Femur (tissue), 1 donor: ENCODE measurements around the gene NVL.
"Not testable (repeated sequence)": the region's sequence is repeated elsewhere in the genome, so short reads cannot be mapped to it uniquely, and the experiment has no call there.

Source experiments
- DNase-seq: peaks from one replicate; pipeline ENCODE4 v3.0.0-alpha.2; 2017

The NVL gene

DNA sequence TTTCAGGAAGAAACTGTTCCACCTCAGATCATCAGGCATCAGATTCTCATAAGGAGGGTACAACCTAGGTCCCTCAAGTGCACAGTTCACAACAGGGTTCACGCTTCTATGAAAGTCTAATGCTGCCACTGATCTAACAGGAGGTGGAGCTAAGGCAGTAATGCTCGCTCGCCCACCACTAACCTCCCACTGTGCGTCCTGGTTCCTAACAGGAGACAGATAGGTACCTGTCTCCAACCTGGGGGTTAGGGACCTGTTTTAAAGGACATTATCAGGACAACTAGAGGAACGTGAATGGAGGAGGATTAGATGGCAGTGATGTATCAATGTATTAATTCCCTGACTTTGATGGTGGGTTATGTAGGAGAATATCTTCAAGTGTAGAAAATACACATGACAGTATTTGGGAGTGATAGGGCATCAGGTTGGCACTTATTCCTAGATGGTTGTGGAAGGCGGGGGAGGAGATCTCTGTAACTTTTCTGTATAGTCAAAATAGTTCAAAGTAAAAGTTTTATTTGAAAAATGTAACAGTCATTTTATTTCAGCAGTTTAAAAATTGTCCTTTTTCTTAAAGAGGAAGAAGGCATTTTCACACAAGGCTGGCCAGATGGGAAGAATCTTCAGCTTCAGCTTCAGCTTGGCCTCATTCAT lies 103.0 kb downstream of the NVL start:
- DNase-seq = no peak

DNA sequence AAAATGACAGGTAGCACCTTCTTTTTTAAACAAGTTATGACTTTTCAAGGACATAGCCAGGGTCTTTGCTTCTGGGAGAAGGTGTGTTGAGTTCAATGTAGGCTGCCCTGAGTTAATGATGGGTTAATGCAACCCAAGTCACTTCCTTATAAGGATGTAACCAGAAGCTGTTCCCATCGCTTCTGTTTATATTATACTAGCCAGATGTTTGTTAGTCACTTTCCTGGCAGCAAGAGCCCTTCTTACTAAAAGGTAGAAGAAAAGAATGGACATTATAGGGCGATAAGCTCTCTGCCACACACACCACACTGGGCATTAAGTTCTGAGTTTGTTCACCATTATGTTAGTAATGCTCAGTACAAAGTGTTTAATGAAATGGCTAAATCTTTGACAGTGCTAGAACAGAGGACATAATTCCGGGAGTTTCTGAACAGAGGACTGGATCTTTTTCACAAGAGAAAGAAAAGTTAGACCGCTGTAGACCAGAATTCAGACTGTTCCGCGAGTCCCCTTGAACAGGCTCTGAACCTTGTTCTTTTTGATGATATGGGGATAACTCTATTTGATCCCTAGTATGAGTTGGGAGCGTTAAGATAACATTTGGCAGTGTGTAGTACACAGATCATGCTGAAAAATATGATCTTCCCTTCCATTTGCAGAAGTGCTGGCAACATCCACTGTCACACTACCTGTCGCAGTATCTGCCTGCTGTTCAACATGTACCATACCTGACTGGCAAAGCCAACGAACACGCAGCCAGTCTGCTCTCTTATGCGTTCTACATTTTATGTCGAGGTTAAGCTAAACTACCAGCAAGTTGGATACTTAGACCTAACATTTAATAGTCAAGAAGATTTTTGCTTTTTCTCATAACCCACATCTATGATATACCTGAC lies 105.9 kb downstream of the NVL start:
- DNase-seq = no peak

DNA sequence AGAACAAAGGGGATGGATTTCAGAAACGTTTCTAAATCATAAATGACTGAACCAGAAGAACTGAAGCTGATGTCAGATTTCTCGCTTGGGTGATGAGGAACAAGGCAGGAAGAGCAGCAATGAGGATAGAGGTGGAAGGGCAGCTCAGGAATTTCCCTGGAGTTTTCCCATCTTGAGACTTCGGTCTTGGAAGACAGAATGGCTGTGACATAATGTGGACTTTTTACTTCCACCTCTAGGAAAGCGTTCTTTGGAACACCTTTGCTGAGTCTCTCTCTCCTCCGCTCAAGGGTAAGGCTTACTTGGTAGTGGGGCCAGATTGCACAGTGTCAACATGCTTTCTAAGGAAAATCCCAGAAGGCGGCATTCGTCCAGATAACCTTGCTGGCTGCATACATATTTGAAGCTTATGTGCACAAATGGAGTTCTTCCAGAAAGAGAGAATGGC lies 110.3 kb downstream of the NVL start:
- DNase-seq = no peak

DNA sequence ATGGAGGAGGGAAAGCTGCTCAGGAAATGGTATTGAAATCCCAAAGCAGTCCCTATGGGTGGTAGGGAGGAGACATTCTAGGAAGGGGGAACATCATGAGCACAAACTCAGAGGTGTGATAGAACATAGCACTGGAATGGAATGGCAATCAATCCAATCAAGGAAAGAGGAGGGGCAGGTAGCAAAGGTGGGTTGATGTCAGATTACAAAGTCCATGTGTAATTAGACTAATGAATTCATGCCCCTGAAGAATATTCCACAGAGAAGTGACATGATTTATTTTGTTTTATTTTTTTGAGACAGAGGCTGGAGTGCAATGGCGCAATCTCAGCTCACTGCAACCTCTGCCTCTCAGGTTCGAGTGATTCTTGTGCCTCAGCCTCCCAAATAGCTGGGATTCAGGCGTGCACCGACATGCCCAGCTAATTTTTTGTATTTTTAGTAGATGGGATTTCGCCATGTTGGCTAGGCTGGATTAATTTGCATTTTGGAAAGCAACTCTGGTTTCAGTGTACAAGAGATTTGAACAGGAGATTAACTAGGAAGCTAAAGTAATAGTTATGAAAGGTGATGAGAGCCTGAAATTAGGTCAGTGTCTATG lies 110.9 kb downstream of the NVL start:
- no peak for DNase-seq

DNA sequence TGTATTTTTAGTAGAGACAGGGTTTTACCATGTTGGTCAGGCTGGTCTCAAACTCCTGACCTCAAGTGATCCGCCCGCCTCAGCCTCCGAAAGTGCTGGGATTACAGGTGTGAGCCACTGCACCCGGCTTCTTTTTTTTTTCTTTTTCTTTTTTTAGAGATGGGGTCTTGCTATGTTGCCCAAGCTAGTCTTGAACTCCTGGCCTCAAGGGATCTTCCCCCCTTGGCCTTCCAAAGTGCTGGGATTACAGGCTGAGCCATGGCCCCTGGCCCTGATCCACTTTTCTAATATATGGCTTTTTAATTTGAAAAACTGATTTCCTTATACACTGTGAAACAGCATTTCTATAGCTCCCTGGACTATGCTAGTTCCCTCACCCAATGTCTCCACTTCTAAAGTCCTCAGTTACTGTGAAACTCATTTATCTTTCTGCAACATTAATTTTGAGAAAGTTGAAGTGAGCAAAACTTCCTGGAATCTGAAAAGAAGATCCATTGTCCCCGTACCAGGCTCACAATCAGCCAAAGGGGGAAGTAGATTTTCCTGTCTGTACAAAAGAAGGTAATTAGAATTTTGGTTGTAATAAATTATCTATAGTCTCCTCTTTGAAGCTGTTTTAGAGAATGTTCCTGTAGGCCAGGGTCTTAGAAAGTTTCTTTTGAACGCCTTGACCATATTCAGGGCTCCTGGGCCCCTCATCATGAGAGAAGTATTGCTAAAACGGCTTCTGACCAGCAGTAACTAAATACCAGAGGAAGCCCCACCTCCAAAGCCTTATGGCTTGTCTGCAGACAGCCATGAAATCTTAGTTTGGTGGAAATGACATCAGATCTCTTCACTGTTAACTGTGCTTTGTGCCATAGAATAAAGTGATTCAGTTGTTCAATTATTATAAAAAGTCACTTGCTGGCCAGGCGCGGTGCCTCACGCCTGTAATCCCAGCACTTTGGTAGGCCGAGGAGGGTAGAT lies 112.0 kb downstream of the NVL start:
- DNase-seq = no peak

DNA sequence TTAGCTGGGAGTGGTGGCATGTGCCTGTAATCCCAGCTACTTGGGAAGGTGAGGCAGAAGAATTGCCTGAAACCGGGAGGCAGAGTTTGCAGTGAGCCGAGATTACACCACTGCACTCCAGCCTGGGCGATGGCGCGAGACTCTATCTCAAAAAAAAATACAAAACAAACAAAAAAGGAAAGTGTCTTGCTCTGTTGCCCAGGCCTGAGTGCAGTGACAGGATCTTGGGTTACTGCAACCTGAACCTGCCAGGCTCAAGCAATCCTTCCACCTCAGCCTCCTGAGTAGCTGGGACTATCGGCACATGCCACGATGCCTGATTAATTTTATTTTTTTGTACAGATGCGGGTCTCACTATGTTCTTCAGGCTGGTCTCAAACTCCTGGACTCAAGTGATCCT lies 113.6 kb downstream of the NVL start:
- DNase-seq = no peak

DNA sequence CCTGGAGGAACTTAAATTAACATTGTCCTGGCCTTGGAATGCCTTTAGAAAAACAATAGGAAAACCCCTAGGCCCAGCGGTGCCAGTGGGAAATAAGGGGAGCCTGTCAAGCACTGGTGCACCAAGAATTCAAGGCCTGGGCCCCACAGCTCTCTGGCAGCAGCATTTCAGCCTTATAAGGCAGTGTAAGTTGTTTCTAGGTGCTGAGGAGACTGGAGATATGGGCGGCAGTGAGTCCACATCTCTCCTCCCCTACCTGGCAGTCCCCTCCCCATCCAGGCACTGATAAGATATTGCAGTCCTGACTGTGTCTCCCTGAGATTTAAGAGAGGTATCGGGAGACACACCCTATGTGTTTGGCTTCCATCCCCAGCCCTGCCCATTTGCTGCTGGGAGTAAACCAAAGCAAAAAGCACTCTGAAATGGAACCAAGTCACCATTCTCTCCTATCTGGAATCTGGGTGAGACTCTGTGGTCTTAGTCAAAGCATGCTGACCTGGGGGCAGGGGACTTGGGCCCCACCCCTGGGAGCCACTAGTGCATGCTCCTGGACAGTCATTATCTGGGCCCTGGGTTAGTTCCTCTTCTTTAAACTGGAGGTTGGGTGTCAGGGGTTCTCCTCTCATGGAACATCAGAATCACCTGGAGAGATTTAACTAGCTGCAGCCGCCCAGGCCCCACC lies 116.4 kb downstream of the NVL start:
- DNase-seq = no peak

DNA sequence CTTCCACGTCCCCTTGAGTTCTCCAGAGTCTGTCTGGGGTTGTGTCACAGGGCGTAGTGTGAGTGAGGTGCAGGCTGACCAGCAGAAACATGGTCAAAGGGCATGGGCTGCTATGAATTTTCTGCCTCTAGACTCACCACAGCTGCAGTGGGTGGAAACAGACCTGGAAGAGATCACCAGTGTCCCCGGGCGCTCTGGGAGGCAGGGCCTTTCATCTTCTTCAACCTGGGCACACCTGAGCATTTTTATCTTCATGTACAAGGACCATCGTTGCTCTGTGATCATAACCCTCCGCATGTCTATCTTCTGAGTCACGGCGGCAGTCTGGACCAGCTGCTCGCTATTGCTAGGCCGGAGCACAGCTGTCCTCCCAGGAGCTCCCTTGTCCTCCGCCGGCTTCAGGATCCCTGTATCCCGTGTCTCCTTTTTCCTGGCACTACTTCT lies 117.3 kb downstream of the NVL start:
- DNase-seq = peak; percentile 55

DNA sequence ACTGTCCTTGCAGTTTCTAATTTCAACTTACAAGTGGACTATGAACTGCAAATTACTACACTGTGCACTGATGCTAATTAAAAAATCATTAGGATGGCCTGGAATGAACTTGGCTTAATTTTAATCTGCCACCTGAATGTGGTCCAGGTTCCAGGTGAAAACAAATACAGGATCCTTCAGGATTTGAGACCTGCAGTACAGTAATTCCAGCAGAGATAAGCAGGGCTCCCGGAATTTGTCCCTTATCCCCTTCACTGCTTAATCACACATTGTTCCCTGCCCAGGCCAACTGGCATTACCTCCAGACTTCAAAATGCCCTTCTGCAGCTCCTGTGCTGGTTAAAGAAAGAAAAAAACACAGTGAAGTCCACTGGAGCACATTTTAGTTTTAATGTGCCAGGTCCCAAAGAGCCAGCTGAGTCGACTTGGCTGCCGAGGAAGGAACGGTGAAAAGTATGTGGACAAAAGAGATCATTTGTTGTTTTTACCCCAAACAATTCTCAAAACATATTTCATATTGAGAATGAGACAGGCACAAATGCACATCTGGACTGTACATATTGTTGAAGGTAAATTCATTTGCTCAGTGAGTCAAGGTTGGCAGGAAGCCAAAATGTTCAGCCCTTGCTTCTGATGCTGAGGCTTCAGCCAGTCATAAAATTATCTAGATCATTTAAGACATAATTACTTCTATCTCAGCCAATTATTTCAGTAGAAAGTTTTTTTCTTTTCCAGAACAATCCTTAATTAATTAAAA lies 118.6 kb downstream of the NVL start:
- DNase-seq = no peak

DNA sequence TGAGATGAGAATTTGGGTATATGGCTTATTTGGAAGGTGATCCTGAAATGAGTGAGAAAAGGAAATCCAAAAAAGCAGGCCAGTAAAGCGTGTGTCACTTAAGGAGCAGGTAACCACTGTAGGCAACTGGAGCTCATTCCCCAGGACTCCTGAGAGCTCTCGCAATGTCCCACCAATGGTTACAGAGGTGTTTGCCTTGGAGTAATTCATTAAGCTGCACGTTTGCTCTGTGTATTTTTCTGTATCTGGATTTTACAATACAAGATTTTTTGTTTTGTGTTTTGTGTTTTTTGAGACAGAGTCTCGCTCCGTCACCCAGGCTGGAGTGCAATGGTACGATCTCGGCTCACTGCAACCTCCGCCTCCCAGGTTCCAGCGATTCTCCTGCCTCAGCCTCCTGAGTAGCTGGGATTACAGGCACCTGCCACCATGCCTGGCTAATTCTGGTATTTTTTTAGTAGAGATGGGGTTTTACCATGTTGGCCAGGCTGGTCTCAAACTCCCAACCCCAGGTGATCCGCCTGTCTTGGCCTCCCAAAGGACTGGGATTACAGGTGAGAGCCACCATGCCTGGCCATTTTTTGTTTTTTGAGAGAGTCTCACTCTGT lies 123.9 kb downstream of the NVL start:
- not testable (repeated sequence) for DNase-seq

DNA sequence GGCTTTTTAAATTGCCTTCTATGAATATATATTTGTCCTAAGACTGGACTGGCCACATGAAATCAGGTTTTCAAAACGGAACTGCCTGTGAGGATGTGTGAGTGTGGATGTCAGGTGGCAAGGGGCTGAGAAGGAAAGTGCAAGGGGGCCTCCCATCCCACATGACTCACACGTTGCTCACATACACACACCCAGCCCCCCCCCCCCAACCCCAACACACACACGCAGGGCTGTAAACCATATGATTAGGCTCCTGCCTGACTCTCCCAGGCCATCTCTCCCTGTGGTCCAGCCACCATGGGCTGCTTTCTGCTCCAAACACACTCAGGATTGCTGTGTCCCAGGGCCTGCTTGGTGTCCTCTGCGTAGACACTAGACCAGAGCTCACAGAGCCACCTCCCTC lies 124.5 kb downstream of the NVL start:
- peak; percentile 34 for DNase-seq

DNA sequence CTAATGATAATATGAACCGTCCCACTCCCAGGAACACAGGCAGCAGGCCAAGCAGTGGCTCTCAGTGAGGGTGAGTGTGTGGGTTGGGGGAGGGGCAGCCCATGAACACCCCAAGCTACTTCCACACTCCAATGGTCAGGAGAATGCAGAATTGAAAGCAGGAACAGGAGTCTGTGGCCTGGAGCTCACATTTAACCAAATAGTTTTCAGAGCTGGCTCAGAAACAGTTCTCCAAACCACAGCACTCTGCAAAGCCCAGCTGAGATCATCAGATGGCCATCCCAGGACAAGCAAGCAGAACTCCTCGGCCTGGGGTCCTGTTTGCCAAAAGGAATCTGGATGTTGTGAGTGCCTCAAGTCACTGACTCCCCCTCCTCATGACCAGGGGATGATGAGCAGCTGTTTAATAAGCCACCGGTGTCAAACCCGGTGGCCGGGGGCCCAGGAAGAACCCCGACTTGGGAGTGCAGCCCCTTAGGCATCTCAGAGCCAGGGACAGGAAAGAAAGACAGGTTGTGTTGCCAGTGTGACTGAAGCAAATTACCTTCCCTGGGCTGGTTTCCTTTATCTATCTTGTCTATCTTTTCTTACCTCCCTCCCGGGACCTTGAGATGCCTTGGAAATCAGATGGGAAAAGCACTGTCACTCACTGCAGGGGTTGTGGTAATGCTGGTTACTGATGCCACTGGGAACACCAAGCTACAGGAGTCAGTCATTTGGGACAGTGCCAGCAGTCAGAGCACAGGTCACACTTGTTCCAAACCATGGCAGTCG lies 126.5 kb downstream of the NVL start:
- DNase-seq = peak; percentile 64

DNA sequence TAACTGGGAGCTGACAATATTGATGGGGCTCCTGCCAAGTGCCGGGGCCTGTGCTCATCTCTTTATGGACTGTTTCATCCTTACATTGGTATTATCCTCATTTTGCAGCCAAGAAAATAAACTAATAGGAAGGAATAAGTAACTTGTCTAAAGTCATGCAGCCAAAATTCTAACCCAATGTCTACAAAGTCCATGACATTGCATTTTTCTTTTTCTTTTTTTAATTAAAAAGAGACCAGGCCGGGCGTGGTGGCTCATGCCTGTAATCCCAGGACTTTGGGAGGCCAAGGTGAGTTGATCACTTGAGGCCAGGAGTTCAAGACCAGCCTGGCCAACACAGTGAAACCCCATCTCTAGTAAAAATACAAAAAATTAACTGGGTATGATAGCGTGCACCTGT lies 128.1 kb downstream of the NVL start:
- no peak for DNase-seq

DNA sequence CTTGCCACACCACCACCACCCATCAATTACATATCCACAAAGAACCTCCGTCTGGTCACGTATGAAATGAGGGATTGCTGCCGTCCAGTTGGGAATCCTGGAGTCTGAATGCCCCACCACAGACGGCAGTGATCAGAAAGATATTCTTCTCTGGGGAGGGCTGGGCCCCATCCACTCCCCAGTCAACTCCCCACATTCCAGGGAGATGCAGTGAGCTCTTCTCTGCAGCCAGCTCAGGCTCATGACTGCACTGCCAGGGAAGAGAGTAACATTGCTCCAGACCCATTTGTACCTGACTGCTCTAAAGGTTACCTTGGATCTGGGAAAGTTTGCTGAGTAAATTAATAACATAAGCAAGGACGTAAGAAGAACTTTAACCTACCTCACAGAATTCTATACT lies 128.6 kb downstream of the NVL start:
- DNase-seq = no peak

DNA sequence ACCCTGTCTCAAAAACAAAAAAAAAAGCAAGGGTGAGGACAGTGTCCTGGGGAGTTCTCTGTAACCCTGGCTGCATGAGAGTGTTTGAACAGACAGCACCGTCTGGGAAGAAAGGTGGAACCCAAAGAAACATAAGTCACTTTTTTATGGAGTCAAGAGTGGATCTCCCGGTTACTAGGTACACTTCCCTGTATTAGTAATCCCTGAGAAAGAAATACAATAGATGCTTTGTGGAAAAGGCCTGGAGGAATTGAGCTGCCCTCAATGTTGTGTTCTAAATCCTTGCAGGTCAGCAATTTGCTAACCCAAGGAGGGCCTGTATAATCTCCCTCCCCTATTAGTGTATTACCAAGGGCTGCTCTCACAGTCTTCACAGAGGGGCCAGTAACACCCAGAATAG lies 130.3 kb downstream of the NVL start:
- no peak for DNase-seq

DNA sequence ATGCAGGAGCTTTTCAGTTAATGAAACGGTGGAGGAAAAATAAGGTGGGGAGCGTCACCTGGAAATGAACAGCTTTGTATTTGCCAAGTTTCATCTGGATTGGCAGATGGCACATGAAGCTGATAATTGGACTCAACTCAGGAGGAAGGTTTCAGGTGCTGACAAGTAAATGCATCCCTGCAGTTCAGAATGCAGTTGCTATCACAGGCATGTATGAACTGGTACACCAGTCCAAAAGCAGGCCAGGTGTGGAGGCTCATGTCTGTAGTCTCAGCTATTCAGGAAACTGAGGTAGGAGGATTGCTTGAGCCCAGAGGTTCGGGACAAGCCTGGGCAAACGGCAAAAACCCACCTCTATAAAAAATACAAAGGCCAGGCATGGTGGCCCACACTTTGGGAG lies 131.4 kb downstream of the NVL start:
- DNase-seq = no peak

DNA sequence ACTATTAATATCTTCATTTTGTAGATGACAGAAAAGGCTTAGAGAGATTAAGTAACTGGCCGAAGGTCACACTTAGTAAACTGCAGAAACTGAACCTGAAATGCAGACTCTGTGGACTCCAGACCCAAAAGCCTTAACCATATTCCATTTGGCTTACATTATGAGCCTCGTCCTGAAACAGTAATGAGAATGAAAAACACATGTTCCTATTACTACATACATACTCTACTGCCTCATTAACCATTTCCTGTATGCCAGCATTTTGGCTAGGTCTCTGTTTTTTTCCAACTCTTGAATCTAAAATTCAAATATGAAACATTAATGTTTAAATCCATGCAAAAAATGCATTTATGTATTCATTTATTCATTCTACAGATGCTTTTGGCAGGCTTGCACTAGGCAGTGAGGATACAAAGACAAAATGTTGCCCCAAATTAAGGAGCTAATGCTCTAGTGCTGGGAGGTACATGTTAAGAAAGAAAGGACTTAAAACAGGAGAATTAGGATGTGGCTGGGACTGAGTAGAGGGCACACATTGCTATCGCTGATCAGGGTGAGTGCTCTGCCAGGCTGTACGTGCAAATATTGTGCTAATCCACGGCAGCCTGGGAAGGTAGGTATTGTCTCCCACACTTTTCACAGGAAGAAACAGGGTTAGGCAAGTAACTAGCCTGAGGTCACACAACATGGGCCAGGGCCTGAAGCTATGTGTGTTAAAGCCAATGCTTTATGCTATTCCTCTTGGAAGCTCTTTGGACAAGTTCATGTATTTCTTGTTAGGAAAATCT lies 133.0 kb downstream of the NVL start:
- DNase-seq = no peak

DNA sequence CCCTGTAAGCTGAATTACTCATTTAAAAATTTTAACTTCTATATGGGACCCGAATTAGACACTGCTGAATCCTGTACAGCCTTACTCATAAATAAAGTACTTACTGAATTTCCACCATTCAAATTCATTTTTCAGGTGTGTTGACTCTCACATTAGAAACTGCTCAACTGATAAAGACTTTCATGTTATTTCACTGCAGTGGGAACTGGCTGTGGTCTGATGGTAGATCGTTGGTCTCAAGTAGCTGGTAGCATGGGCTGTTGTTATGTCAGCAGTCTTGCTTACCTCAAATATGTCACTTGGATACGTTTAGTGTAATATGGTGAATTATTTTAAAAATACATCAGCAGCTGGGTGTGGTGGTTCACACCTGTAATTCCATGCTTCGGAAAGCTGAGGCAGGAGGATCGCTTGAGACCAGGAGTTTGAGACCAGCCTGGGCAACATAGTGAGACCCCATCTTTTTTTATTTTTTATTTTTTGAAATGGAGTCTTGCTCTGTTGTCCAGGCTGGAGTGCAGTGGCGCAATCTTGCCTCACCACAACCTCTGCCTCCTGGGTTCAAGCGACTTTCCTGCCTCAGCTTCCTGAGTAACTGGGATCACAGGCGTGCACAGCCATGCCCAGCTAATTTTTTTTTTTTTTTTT lies 136.5 kb downstream of the NVL start:
- DNase-seq = no peak
